Fibroblast of skin of scalp (primary cell): ENCODE measurements around the gene INKA1.
"Not testable (repeated sequence)": the region's sequence is repeated elsewhere in the genome, so short reads cannot be mapped to it uniquely, and the experiment has no call there.

ENCODE experiments used
- DNase-seq: peaks from one replicate; pipeline ENCODE4 v3.0.0-alpha.2; 2013

The INKA1 gene

DNA sequence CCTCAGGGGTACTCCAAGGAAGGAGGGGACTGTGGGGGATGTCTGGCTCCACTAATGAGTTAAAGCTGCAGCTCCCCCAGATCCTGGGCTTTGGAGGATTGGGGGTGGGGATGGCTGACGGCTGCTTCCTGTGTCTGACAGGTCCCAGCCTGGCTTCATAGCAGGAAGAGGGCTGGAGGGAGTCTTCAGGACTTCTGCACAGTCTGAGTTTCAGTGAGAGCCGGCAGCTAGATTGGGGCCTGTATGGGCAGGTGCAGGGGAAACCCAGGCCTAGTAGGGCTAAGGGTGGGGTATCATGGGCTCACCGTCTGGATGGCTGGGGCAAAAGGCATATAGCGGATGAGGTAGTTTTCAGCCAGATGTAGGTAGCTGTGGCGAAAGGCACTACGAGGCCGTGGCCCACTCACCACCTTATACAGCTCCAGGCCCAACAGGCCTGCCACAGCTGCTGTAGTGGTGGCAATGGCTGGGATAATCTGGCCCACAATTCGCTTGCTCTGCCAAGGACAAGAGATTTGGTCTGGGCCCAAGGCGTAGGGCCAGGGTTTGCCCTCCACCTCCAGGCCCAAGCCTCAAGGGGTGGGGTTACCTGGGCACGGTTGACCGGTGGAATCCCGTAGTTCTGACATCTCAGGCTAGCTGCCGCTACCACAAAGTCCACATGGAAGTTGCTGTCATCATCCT lies 4.5 kb downstream of the INKA1 start:
- no peak for DNase-seq

DNA sequence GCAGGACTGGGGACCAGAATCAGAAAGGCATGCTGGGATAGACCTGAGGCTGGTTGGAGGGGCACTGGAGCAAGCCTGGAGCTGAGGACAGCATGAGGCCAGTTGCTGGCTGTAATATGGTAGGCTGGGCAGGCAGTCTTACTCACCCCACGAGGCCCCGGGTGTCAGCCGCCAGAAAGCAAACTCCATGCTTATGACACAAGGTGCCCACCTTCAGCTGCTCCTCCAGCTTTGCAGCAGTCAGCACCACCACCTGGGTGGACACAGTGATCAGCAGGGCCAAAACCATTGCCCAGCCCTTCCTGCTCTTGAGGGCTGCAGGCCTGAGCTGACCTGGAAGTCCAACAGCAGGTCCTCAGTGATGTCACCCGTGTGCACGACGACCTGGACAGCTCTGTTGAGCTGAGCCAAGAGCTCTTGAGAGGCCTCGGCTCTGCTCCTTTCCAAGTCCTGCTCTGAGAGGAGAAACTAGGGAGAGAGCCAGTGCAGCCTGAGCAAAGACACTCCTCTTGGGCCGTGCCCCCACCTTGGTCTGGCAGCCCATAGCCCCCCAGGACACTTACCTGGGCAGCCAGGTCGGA lies 9.9 kb downstream of the INKA1 start:
- DNase-seq, result no peak

DNA sequence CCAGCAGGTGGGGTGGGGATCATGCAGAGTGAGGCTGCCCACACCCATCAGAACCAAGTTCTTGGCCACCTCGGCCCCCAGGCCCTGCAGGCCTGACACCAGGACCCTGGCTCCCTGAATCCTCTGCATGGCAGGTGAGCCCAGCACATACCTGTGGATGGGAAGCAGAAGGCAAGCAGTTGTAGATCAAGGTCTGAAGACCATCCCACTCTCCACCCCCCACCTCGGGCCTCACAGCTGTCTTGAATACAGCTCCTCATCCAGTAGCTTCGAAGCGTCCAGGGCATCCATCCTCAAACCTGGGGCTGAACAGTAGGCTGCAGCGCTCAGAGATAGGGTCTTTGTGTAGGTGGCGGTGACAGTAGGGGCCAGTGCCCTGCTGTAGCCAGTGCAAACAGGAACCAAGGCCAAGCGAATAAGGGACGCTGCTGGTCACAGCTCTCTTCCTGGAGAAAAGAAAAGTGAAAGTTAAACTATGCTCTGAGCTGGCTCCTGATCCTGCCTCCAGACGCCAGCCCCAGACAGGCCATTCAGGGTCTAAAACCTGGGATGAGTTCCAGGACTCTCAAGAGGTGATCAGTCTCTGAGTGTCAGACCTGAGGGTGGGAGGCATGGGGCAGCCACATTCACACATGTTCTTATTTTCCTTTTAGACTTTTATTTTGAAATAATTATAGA lies 10.6 kb downstream of the INKA1 start, which contains the start of gene UBA7:
Gene UBA7 (minus strand): TSS at position 457 of the 678 bp plus-strand sequence. CDS start 166 bp downstream, at position 291.
- DNase-seq, result peak; percentile 75

DNA sequence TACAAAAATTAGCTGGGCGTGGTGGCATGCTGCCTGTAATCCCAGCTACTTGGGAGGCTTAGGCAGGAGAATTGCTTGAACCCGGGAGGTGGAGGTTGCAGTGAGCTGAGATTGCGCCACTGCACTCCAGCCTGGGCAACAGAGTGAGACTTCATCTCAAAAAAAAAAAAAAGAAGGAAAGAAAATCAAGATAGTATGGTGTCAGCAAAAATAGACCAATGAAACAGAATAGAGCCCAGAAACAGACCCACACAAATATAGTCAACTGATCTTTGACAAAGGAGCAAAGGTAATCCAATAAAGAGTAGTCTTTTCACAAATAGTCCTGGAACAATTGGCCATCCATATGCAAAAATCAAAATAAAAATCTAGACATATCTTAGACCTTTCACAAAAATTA lies 20.1 kb downstream of the INKA1 start:
- not testable (repeated sequence) for DNase-seq

DNA sequence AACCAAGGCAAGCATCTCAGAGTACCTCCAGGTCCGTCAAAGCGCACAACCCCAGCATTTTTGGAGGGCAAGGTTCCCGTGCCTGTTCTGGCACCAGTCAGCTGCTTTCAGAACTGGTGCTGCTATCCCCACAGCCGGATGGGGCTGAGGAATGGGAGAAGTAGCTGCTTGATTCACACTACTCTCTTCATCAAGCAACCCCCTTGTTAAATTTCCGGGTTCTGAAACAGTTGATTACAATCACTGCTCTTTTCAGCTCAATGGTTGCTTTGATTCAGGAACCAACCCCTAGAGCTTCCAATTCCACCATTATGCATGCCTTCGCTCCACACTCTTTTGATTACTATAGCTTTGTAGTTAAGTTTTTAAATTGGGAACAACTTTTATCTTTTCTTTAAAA lies 23.0 kb downstream of the INKA1 start:
- DNase-seq, result no peak

DNA sequence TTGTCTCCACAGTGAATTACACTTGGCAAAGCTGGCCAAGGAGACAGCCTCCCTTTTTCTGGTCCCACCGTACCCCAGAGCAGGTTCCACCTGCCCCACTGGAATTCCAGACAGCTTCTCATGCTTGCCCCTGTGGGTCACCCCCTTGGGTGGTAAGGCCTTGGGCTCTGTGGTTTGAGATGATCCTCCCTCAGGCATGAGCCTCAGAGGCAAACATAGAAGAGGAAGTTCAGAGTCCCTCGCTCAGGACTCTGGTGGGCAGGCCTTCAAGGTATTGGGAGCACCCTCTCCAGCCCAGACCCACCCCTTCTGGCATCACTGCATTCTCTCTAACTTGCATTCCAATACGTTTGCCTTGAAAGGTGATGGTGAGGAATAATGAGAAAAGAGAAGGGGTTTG lies 28.3 kb downstream of the INKA1 start:
- no peak for DNase-seq

GRCh38 chr3:49839193-49839809 lies 36.2 kb downstream of the INKA1 start:
- peak; percentile 79 for DNase-seq

GRCh38 chr3:49840388-49840787 lies 37.3 kb downstream of the INKA1 start:
- no peak for DNase-seq

- peak; percentile 7 for DNase-seq
These were observed 38.1 kb downstream of the INKA1 start for GRCh38 chr3:49841126-49841696.

DNA sequence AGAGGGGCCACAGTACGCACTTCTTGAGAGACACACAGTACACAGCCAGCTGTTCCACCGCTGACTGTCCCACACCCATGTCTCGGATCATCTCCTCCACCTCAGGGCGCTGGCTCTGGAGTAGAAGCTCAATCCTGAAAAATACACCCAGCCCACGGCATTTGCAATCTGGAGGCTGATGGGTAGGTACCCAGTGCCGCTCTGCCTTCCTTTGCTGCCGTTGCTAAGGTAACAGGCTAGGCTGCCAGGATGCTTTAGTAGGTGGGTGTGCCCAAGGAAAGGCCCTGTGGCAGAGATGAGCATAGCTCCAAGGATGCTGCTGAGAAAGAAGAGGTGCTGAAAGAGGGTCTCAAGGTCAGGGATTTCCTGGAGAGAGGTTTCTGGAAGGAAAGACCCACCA lies 38.7 kb downstream of the INKA1 start:
- no peak for DNase-seq

DNA sequence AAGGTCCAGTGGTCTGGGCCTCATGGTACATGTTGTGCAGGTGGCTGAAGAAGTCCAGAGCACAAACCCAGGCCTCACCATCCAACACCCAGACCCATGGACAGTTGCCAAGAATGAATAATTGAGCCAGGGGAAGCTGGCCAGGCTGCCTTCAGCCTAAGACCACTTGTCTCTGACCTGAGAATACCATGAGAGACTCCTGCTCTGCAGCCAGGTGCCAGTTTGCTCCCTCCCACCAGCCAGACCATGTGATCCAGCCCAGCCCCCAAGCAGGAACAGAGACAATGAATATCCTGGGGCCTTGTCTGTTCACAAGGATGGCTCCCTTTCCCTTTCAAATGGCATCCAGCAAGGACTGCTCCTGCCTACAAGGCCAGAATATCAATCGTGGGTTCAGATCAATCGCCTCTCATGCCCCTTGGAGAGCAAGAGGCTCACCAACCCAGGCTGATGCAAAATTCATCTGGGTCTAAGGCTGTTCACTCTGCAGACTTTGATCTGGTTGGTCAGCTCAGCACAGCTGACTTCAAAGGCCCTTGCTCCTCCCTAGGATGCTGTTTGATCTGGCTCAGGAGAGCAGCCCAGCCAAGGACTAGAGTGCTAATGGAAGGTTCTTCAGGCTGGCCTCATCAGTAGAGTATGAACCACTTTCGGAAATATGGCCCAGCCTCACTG lies 39.9 kb downstream of the INKA1 start:
- DNase-seq, result no peak

- no peak for DNase-seq
These were observed 41.6 kb downstream of the INKA1 start for GRCh38 chr3:49844464-49845183.

DNA sequence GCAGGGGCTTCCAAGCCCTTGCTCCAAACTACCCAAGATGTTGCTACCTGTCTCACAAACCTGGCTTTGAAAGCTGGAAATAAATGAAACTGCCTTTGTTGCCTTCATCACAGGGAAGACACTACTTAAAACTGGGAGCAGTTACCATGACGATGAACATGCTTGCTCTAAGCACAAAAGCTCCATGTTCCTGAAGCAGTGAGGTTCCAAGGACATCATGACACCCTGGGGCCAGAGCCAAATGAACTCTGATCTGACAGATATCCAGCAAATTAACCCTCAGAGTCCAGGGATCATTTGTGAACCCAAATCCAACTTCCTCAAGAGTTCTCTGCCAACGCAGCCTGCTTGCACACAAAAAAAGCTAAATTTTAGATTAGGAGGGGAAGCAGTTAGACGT lies 42.6 kb downstream of the INKA1 start:
- no peak for DNase-seq
